Measurements from ENCODE around the gene HSFX3.
A peak's percentile ranks its signal among the peaks of the same experiment; 100 is the strongest.
"Not testable (repeated sequence)": the region's sequence is repeated elsewhere in the genome, so short reads cannot be mapped to it uniquely, and the experiment has no call there.

HSFX3 gene

GRCh38 chrX:149527705-149528104, 22.0 kb downstream of the HSFX3 start:
- Histone ChIP-seq H3K9me3 (no peaks in the 10 kb centered on the region), H3K27ac (peak overlapping the region in 1 of 2 donors; percentile 6), H3K4me1 (peaks cover 0 to 4% (median 1%) of the 10 kb centered on the region in 4 donors), H3K27me3 (no peaks in the 10 kb centered on the region), H3K4me3 (no peak overlapping the region), H3K36me3 (peaks cover 0 to 4% (median 0%) of the 10 kb centered on the region in 3 donors)
- TF ChIP-seq CTCF (IDR thresholded peaks at IDR 0.05): peak; percentile 45 to 51
- intact Hi-C loops (cut with DNase I; ENCODE audit: low total_unique reads): no loop called here
- no peak for DNase-seq

GRCh38 chrX:149526318-149527033, 23.2 kb downstream of the HSFX3 start:
- intact Hi-C loops (cut with DNase I; ENCODE audit: low total_unique reads); DNase-seq; H3K36me3 ChIP-seq; H3K4me1 ChIP-seq; H3K9me3 ChIP-seq; H3K27me3 ChIP-seq; H3K4me3 ChIP-seq: not testable (repeated sequence)
- peak overlapping the region; percentile 37 to 51 for H3K27ac ChIP-seq

GRCh38 chrX:149525903-149526302, 23.8 kb downstream of the HSFX3 start:
- H3K36me3 ChIP-seq; H3K4me3 ChIP-seq; intact Hi-C loops (cut with DNase I; ENCODE audit: low total_unique reads); H3K9me3 ChIP-seq; H3K4me1 ChIP-seq; H3K27me3 ChIP-seq; DNase-seq: not testable (repeated sequence)
- H3K27ac ChIP-seq: peak overlapping the region; percentile 37 to 51

- intact Hi-C loops (cut with DNase I; ENCODE audit: low total_unique reads); H3K4me3 ChIP-seq; H3K4me1 ChIP-seq; H3K36me3 ChIP-seq; H3K27me3 ChIP-seq; H3K9me3 ChIP-seq; H3K27ac ChIP-seq: not testable (repeated sequence)
- peak in 1 of 2 donors; percentile 29 for DNase-seq
These were observed 24.3 kb downstream of the HSFX3 start for GRCh38 chrX:149525389-149525788.

GRCh38 chrX:149522916-149523315, 26.8 kb downstream of the HSFX3 start:
- intact Hi-C loops (cut with DNase I; ENCODE audit: low total_unique reads): no loop called here
- no peak for DNase-seq
- TF ChIP-seq CTCF (IDR thresholded peaks at IDR 0.05): no peak
- peaks cover 0 to 4% (median 1%) of the 10 kb centered on the region in 4 donors for H3K4me1 ChIP-seq
- H3K9me3 ChIP-seq: no peaks in the 10 kb centered on the region
- no peaks in the 10 kb centered on the region for H3K27me3 ChIP-seq
- no peak overlapping the region for H3K27ac ChIP-seq
- H3K36me3 ChIP-seq: no peaks in the 10 kb centered on the region
- no peak overlapping the region for H3K4me3 ChIP-seq

GRCh38 chrX:149521438-149521837, 28.3 kb downstream of the HSFX3 start:
- Histone ChIP-seq H3K4me3 (no peak overlapping the region), H3K27ac (no peak overlapping the region), H3K4me1 (peaks cover 0 to 4% (median 1%) of the 10 kb centered on the region in 4 donors), H3K36me3 (no peaks in the 10 kb centered on the region), H3K27me3 (no peaks in the 10 kb centered on the region), H3K9me3 (no peaks in the 10 kb centered on the region)
- intact Hi-C loops (cut with DNase I; ENCODE audit: low total_unique reads): no loop called here
- TF ChIP-seq CTCF (IDR thresholded peaks at IDR 0.05): no peak
- no peak for DNase-seq

GRCh38 chrX:149520636-149521277, 29.0 kb downstream of the HSFX3 start:
- H3K36me3 ChIP-seq; H3K4me1 ChIP-seq; H3K4me3 ChIP-seq; DNase-seq; H3K27me3 ChIP-seq; H3K9me3 ChIP-seq; H3K27ac ChIP-seq; intact Hi-C loops (cut with DNase I; ENCODE audit: low total_unique reads): not testable (repeated sequence)

Measured in tibial artery (tissue), 4 donors.